Measurements from ENCODE around the gene FN3KRP.

FN3KRP gene

DNA sequence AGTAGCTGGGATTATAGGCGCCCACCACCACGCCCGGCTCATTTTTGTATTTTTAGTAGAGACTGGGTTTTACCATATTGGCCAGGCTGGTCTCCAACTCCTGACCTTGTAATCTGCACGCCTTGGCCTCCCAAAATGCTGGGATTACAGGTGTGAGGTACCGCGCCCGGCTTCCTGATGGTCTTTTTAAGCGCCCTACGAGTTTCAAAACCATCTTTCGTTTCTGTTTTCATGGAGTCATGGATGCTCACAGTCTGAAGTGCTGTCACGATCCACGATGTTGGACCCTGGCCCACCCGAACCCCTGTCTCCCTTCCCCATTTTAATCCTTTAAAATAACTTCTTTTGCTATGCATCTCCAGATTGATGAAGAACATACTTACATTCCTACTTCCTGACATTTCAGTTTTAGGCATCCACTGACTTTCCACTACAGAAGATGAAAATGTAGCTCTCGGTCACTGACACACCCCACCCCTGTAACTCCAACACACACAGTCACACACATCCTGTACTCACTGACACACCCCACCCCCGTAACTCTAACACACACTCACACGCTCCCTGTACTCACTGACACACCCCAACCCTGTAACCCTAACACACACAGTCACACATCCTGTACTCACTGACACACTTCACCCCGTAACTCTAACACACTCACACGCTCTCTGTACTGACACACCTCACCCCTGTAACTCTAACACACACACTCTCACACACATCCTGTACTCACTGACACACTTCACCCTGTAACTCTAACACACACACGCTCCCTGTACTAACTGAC lies 45.6 kb upstream of the FN3KRP start:
- no peak overlapping the region for H3K4me3 ChIP-seq (ENCODE audit: low read depth, low read length)
- no peaks in the 10 kb centered on the region for H3K4me1 ChIP-seq (ENCODE audit: control insufficient read depth, insufficient read depth, low read length)
- no peaks in the 10 kb centered on the region for H3K36me3 ChIP-seq (ENCODE audit: control insufficient read depth in 2 of 2, insufficient read depth in 1 of 2, low read length in 2 of 2)
- H3K27ac ChIP-seq (ENCODE audit: extremely low read depth, low read depth, low read length): no peak overlapping the region
- H3K9me3 ChIP-seq (ENCODE audit: control insufficient read depth, insufficient read depth, low read depth, low read length): no peaks in the 10 kb centered on the region
- ChIA-PET CTCF (interaction anchor here (1.1 kb wide), 1 partner anchor 95 kb away, joined by 3 read pairs; no protein-coding TSS in a partner anchor), POLR2A (interaction anchor here (0.6 to 0.7 kb wide), 2 partner anchors 107 to 208 kb away, joined by 4 to 5 read pairs; no protein-coding TSS in a partner anchor)
- TF ChIP-seq PRDM4 (tag by site-specific recombination; IDR thresholded peaks at IDR 0.05) (no peak), ZNF433 (tag by site-specific recombination; IDR thresholded peaks at IDR 0.05; ENCODE audit: low read depth) (no peak), KLF9 (tag by site-specific recombination; IDR thresholded peaks at IDR 0.05; ENCODE audit: low read depth) (peak; percentile 34; the same call in 1 of the 2 replicates), ZBTB26 (tag by site-specific recombination; optimal IDR thresholded peaks at IDR 0.05) (peak; percentile 14), ZSCAN4 (tag by site-specific recombination; IDR thresholded peaks at IDR 0.05) (peak; percentile 38; the same call in 1 of the 2 replicates), ZNF248 (tag by site-specific recombination; IDR thresholded peaks at IDR 0.05) (0 out of 2 replicates have a peak, but pooled peaks have one; percentile 19)
- TF ChIP-seq, protein P1, sequence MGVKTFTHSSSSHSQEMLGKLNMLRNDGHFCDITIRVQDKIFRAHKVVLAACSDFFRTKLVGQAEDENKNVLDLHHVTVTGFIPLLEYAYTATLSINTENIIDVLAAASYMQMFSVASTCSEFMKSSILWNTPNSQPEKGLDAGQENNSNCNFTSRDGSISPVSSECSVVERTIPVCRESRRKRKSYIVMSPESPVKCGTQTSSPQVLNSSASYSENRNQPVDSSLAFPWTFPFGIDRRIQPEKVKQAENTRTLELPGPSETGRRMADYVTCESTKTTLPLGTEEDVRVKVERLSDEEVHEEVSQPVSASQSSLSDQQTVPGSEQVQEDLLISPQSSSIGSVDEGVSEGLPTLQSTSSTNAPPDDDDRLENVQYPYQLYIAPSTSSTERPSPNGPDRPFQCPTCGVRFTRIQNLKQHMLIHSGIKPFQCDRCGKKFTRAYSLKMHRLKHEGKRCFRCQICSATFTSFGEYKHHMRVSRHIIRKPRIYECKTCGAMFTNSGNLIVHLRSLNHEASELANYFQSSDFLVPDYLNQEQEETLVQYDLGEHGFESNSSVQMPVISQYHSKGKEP (tag by site-specific recombination; IDR thresholded peaks at IDR 0.05): no peak

- no peaks in the 10 kb centered on the region for H3K36me3 ChIP-seq (ENCODE audit: control insufficient read depth in 2 of 2, insufficient read depth in 1 of 2, low read length in 2 of 2)
- no peak overlapping the region for H3K4me3 ChIP-seq (ENCODE audit: low read depth, low read length)
- CTCF ChIA-PET: interaction anchor here (0.6 kb wide), 1 partner anchor 1863 kb away, joined by 3 read pairs; no protein-coding TSS in a partner anchor
- no peak overlapping the region for H3K27ac ChIP-seq (ENCODE audit: extremely low read depth, low read depth, low read length)
- POLR2A ChIA-PET: interaction anchor here (0.7 kb wide), 1 partner anchor 168 kb away, joined by 4 read pairs; no protein-coding TSS in a partner anchor
- no peak for TF ChIP-seq BCL6B (tag by site-specific recombination; IDR thresholded peaks at IDR 0.05)
- TF ChIP-seq KLF1 (tag by site-specific recombination; IDR thresholded peaks at IDR 0.05): peak; percentile 37
- H3K9me3 ChIP-seq (ENCODE audit: control insufficient read depth, insufficient read depth, low read depth, low read length): no peaks in the 10 kb centered on the region
- no peaks in the 10 kb centered on the region for H3K4me1 ChIP-seq (ENCODE audit: control insufficient read depth, insufficient read depth, low read length)
Measured at GRCh38 chr17:82674656-82675475, 41.6 kb upstream of the FN3KRP start.
